GM19238 (cell line): ENCODE results near the gene CD48.
"Not testable (repeated sequence)": the region's sequence is repeated elsewhere in the genome, so short reads cannot be mapped to it uniquely, and the experiment has no call there.

Experiments used
- DNase-seq: peaks from one replicate; pipeline ENCODE4 v3.0.0; 2011; ENCODE audit warnings: low spot score; ENCODE audit not compliant: insufficient read length

CD48 gene

DNA sequence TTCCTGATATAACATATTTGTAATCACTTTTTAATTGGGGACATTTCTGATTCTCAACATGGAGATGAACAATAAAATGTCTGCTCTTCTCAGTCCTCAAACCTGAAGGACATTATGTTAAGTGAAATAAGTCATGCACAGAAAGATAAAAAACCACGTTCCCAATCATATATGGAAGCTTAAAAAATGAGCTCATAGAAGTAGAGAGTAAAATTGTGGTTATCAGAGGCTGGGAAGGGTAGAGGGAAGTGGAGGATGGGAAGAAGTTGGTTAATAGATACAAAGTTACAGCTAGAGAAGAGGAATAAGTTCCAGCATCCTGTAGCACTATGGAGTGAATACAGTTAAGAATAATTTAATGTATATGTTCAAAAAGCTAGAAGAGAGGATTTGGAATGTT lies 1.5 kb upstream of the CD48 start:
- DNase-seq, result no peak

DNA sequence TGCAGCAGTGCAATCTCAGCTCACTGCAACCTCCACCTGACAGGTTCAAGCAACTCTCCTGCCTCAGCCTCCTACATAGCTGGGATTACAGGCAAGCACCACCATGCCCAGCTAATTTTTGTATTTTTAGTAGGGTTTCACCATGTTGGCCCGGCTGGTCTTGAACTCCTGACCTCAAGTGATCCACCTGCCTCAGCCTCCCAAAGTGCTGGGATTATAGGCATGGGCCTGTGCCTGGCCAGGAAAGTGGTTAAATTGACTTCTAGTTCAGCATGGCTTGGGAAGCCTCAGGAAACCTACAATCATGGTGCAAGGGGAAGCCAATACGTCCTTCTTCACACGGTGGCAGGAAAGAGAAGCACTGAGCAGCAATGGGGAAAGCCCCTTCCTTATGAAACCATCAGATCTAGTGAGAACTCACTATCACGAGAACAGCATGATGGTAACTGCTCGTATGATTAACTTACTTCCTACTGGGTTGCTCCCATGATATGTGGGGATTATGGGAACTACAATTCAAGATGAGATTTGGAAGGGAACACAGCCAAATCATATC lies 981 bp upstream of the CD48 start:
- DNase-seq, result not testable (repeated sequence)

DNA sequence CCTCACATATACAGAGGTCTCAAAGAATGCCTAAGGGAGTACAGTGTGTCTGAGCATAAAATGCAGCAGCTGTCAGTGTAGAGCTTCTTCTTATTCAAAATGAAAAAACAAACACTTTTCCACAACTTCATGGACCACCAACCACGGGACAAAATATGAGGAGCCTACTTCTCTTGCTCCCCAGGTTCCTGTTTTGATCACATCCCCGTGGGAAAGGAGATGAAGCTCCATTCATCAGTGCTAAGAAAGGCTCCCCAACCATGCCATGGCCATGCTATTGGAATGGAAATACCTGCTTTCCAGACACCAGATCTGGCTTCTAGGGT lies 383 bp downstream of the CD48 start:
- DNase-seq, result no peak

DNA sequence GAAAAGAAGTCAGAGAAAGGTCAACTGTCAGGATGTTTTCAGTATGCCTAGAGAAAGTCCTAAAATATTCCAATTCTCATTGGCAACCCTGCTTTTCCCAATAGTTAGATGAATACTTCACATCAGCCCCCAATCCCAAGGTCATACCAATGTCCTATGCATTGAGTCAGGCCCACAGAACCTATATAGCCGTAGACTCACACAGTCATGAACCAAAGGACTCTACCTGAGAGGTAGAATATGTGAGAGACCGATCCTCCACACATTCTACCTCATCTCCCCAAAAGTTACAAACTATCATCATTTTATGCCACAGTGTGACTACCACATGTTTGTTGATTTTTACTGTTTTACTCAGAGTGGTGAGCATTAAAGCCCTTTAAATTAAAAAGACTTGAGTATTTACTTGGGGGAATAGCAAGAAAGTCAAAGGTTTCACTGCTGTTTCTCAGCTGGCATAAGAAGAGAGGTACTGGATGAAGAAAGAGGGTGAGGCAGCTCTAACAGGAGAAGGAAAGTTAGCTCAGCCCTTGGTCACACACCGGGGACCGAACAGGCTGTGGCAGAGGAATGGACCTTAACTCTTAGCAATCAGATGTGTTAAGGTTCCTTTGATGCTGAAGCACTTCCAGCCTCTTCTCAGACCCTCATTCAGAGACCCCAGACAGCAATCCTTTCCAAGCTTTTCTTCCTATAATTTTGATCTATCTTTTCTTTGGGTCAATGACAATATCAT lies 937 bp downstream of the CD48 start:
- DNase-seq, result no peak

DNA sequence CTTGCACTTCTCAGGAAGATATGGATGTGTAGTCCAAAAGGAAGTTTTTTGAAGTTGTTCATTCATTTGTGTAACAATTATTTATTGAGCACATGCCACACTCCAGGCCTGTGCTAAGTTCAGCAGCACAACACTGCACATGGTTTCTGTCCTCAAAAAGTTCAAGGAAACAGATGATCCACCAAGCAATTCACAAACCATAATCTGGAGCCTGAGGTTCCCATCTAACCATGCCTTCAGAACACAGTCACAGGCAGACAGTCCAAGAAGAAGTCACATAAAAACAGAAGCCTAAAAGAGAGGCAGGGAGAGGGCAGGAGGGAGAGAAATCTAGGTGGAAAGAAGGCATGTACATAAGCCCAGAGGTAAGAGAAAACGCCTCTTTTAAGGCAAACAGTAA lies 1.9 kb downstream of the CD48 start:
- no peak for DNase-seq

DNA sequence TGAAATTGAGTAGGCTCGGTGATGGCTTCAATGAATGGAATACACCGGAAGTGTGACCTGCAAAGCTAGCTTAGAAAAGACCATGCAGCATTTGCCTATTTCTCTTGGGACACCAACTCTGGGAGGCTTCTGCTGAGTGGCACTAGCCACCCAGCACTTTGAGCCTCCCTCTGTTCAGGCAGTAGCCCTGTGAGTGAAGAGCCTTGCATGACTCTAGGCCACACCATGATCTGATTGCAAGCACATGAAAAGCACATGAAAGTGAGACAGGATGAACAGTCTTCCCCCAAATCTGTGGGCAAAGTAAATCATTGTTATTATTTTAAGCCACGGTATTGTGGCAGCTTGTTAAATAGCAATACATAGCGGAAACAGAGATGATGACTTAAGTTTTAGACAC lies 2.8 kb downstream of the CD48 start:
- DNase-seq, result no peak

DNA sequence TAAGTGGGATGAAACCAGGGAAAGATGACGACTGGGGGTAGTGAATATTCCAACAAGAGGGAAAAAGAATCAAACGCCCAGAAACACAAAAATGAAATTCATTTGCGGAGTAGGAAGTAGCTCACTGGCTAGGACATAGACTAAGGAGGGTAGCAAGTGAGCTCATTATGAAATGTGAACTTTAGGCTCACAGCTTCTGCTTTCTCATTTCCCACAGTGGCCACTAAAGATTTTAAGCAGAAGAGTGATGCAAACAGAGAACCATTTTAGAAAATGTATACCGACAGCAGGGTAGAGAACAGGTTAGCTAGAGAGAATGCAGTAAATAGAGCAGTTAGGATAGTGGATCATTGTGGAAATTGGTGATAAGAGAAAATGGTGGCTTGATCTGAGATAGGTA lies 3.5 kb downstream of the CD48 start:
- DNase-seq, result no peak

DNA sequence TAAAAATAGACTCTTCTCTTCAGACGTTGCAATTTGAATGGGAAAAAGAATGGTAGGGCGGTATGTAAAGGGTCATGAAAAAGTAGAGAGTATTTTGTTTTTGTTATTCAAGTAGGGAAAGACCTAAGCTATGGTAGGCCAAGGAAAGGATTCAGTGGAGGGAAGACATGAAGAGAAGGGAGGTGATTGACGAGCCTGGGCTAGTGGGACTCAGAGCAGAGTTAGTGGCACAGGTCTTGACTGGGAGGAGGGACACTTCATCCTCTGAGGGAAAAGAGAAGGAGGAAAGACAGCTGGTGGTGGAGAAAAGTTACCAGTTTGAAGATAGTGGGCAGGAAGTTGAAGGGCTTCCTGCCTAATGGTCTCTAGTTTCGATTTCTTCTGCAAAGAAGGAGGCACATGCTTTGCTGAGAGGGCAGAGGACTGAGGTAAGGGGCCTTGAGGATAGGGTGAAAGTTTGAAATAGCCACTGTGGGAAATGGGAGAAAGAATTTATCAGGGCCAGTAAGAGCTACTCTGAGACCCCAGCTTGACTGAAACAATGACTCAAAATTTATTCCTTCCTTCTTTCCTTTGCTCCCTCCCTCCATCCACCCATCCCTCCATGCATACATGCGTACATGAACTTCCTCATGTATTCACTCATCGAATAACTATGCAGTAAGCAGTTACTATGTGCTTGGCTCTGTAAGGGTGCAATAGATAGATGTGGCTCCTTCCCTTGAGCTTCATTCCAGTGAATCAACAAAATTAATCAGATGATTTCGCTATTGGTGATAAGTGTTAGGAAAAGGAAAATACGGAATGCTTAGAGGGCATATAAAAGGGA lies 4.2 kb downstream of the CD48 start:
- DNase-seq, result no peak

DNA sequence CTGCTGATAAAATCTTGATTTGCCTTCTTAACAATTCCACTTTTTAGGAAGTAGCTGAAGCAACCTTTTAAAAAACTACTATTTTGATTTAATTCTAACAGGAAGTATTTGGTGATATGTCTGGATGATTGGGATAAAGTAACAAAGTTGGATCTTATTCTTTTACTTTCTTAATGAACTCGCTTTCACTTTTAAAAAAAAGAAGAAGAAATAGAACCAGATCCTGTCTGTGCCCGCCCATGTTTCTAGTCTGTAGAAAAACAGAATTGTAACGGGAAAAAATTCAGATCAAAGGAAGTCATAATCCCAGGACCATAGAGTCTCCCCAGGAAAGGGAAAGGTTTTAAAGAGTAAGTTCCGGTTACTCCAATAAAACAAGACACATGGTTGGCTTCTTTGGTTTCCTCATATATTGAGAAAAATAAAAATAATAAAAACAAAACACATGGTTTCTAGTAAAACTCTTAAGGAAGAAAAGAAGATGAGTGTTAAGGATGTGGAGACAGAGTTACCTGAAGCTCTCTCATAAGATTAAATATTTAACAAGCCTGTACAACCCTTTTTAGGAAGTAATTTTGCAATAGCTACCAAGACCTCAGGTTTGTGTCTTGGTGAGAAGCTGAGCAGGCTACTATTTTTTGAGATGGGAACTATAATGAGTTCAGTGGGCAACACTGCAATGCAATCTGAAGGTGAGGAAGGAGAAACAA lies 4.9 kb downstream of the CD48 start:
- DNase-seq, result no peak

DNA sequence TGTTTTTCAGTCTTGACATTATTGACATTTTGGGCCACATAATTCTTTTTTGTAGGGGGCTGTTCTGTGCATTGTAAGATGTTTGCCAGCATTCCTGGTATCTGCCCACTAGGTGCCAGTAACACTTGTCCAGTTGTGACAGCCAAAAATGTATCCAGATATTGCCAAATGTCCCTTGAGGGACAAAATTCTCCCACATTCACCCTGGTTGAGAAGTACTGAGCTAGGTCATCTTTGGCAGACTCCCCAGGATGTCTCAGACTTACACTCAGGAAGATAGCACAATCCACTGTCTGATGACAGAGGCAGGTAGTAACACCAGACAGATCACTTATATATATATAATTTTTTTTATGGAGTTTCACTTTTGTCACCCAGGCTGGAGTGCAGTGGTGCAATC lies 5.9 kb downstream of the CD48 start:
- DNase-seq, result no peak

DNA sequence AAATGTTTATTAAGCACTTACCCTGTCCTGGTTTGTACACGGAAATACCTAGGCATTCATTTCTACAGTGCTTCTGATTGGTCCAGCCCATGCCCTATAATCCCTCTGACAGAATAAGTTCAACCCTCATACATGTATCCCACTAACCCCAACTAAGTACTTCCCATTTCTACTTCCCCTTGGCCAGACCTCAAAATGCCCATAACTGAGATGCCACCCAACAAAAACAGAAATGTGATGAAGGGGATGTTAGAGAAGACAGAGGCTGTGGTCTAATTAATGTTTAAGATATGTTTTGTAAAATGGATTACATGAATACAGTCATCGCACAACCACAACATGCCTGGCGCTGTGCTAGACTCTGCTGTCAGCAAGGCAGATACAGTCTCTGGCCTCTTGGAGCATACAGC lies 6.4 kb downstream of the CD48 start:
- DNase-seq, result not testable (repeated sequence)

DNA sequence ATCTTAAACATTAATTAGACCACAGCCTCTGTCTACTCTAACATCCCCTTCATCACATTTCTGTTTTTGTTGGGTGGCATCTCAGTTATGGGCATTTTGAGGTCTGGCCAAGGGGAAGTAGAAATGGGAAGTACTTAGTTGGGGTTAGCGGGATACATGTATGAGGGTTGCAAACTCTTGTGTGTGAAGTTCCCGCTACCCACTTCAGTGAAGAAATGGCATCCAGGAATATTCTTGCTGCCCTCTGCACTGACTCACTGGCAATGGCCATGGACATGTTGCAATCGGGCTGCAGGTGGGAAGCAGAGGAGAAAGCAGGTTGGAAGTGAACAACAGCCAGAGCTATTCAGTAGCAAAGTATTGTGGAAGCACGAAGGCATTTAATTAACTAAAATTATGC lies 7.4 kb downstream of the CD48 start:
- no peak for DNase-seq

DNA sequence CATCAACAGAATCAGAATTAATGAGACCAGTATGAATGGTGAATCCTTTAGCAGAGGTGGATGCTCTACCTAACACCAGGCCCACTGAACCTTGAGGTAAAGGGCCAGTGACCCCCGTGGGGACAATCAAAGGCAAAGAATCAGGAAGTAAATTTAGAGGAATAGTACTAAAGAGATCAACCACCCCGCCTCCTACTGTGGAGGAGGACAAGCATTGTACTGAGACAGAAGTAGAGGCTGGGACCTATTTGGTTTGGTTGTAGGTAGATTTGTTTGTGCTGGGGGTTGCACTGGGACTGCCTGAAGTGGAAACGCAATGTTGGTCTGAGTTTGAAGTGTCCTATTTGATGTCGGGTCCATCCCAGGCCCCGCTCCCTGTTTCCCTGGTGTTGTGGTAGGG lies 9.5 kb downstream of the CD48 start:
- DNase-seq, result no peak

DNA sequence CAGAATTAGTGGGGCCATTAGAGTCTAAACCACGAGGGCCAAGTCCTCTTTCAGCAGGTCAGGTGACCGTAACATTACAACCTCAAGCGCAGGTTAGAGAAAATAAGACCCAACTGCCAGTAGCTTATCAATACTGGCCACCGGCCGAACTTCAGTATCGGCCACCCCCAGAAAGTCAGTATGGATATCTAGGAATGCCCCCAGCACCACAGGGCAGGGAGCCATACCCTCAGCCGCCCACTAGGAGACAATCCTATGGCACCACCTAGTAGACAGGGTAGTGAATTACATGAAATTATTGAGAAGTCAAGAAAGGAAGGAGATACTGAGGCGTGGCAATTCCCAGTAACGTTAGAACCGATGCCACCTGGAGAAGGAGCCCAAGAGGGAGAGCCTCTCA lies 19.2 kb downstream of the CD48 start:
- not testable (repeated sequence) for DNase-seq

DNA sequence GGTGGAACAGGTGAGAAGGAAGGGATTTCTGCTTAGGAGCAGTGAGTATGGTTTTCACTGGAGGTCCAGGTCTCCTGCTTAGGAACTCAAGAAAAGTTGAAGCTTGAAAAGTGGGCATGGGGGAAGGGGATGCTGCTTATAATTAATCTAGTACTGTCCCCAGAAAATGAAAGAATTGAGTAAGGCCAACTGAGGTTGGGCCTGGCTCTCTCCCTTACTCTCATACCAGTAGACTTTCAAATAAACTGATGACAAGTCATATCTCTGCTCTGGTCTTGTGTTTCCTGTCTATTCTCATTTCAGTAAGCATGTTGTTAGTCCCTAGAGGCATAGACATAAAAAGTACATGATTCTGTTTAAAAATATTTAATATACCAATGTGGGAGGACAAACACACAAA lies 26.4 kb downstream of the CD48 start:
- no peak for DNase-seq

DNA sequence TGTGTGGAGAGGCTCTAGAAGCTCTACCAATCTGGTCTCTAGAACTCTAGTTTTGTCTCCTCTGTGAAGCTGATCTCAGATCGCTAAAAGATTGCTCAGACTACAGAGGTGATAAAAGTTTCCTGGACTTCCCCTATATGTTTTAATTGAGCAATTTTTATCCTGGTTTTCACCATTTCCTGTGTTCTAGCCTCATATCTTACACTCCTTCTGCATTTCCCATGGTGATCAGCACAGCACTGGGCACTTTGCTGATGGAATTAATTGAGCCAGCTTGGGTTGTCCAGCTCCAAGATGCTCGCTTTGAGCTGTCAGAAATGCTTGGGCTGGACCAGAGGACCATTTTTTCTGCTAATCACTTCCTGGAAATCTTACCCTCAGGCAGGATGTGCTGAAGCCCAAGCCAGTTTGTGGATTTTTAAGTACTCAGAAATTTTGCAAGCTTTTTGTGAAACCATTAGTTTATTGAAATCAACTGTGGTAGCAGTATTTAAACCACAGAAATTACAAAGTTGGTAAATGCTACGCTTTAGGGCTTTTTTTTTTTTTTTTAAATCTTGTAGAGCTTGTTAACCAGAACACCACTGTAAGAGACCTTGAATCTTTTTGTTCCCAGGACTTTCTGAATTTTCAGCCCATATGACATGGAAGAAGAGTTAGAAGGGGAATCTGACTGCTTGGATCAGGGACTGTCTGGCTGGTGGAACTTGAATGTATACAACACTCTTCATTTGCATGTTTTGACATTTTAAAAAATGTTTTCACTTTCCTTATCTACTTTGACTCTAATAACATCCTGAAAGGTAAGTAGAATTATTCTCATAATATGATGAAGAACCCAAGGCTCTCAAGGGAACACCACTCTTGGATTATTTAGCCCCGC lies 28.4 kb downstream of the CD48 start:
- DNase-seq, result no peak

DNA sequence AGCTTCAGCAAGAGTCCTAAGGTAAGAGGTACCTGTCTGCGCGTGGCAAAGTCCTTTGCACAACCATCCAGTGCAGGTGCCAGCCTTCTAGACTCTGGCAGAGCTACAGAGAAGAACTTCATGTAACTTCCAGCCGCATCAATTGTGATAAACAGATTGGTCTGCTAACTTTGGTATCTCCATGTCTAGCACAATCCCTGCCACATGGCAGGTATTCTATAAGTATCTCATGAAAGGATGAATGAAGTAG lies 29.8 kb downstream of the CD48 start:
- no peak for DNase-seq

DNA sequence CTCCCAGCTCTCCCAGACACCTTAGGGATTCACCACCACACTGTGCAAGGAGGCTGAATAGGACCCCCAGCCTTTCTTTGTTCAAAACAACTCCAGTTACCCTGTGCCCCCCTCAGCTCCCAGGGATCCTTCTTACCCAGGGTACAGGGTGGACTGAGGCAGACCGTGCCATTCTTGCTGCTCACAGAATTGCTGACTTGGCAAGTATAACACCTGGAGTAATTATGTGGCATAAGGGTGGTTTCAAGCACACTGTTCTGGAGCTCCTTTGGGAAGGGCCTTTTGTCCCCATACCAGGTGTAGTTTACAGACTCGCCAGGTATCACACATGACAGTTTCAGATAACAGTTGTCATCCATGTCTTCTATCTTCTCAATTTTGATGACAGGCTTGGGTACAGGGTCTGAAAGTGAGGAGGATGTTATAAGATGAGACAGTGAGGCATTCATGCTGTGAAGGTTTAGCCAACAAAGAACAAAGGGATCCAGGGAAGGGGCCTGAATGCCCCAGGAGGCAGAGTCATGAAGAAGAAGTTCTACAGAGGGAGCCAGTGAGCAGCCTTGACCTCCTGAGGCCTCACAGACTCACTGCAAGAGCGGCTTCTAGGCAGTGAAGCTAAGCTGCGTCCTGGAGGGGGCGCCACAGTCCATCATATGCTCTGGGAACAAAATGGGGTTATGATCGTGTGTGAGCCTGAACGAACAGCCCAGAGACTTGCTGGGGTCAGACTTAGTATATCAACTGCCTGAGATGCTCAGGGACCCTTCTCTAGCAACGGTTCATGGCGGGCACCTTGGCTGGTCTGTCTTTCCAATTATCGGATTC lies 30.3 kb downstream of the CD48 start:
- no peak for DNase-seq

DNA sequence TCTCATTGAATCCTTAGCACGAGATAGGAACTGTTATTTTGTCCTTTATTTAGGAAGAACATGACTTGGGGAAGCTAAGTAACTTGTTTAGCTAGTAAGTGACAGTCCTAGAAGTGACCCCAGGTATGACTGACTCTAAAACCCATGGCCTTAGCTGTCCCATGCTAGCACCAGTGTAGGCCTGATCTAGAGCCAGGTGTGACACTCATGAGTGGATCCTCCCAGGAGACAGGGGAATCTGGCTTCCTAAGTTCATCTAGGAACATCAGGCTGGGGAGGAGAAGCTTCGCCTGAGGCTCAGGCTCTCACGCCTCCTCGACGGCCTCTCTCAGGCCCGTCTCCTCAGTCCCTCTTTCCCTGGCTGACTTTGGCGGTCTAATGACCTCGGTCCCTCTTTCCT lies 31.2 kb downstream of the CD48 start:
- no peak for DNase-seq

DNA sequence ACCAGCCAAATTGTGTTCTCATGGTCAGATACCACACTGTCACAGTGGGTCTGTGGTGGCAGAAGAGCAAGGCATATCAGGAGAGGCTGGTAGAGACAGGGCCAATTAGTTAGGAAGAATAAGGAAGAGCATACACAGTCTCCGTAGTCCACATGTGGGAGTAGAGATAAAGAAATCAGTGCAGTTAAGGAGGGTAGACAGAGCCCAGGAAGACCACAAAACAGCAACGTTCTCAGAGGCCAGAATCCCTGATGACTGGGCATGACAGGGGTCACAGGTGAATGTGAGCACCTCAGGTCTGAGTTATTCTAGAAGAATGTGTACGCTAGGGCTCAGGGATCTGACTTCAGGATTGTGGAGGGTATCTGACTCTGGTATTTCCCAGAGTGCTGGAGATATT lies 31.7 kb downstream of the CD48 start:
- no peak for DNase-seq
